Subcutaneous adipose tissue (tissue), 4 donors: ENCODE data around the gene CHRD. TPM values are rescaled to one million over a fixed set of nuclear protein-coding genes. Genes with fewer than 3 reads are reported as not detected.

Source experiments
- CTCF ChIP-seq: fragments of 450-650 bp; IDR thresholded peaks from one replicate; pipeline ENCODE4 v1.5.1; 2016; ENCODE audit warnings: low read depth, mild to moderate bottlenecking, control low read depth, antibody characterized with exemption, moderate library complexity
- total RNA-seq, 4 donors: library from RNA; depleted of rRNA; stranded (reverse); fragments of >200 nt; gene quantifications; one replicate each; pipeline ENCODE4 v1.1.0, GENCODE V29; 2016

Gene CHRD
- total RNA-seq, 4 donors from 2014 or later: 8.0 to 11.7 (median 11.0) TPM

- TF ChIP-seq CTCF: no peak
Measured at GRCh38 chr3:184381261-184382224, 1.7 kb downstream of the CHRD start.

DNA sequence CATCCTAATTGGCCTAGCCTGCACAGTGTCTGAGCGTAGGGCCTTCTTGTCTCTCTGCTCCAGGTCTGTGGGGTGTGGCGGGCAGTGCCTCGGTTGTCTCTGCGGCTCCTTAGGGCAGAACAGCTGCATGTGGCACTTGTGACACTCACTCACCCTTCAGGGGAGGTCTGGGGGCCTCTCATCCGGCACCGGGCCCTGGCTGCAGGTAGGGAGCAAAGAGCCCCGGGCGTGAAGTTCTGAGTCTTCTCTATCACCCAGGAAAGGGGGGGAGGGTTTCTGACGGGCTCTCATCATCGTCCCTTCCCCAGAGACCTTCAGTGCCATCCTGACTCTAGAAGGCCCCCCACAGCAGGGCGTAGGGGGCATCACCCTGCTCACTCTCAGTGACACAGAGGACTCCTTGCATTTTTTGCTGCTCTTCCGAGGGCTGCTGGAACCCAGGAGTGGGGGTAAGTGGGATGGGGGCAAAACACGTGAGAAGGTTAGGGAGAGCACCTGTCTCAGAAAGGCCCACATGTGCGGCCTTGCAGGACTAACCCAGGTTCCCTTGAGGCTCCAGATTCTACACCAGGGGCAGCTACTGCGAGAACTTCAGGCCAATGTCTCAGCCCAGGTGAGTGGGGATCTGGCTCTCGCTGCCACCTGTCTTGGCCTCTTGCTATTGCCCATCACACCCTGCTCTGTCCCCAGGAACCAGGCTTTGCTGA is 2.6 kb downstream of the CHRD start:
- no peak for TF ChIP-seq CTCF

GRCh38 chr3:184383033-184383740 is 3.3 kb downstream of the CHRD start:
- TF ChIP-seq CTCF: no peak

GRCh38 chr3:184384342-184384741 is 4.5 kb downstream of the CHRD start:
- no peak for TF ChIP-seq CTCF

- no peak for TF ChIP-seq CTCF
Measured at GRCh38 chr3:184384856-184385422, 5.1 kb downstream of the CHRD start.

DNA sequence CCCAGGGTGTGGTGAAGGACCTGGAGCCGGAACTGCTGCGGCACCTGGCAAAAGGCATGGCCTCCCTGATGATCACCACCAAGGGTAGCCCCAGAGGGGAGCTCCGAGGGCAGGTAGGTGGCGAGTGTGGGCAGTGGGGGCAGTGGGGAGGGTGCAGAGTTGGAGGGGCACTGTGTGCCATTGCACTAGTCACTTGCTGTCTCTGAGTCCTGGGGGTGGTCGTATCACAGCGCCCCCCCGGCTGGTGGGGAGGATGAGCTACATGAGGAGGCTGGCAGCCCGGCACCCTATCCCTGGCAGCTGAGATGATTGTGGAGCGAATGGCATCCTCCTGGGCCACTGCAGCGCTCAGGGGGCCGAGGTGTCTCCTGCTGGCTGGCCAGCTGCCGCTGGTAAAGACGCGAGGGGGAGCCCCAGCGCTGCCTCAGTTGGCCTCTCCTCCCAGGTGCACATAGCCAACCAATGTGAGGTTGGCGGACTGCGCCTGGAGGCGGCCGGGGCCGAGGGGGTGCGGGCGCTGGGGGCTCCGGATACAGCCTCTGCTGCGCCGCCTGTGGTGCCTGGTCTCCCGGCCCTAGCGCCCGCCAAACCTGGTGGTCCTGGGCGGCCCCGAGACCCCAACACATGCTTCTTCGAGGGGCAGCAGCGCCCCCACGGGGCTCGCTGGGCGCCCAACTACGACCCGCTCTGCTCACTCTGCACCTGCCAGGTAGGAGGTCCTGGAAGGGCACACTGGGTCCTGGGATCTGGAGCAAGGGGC is 6.4 kb downstream of the CHRD start:
- TF ChIP-seq CTCF: no peak
